H1 (cell line): ENCODE results near the gene IL24. TPM values are rescaled to one million over a fixed set of nuclear protein-coding genes. Genes with fewer than 3 reads are reported as not detected.

Source experiments
- CREB1 ChIP-seq: IDR thresholded peaks from 2 replicates; pipeline ENCODE4 v1.6.1; 2012; ENCODE audit warnings: inconsistent platforms
- CTCF ChIP-seq, 3 experiments: IDR thresholded peaks; 1 replicate in 2 of 3; 2 replicates in 1 of 3; pipeline versions ENCODE4 v1.5.1 to v1.6.1; 2011; ENCODE audit warnings: low read length in 3 of 3, mild to moderate bottlenecking in 3 of 3, inconsistent platforms in 2 of 3, low read depth in 1 of 3, moderate library complexity in 1 of 3; ENCODE audit not compliant: insufficient read depth in 1 of 3; ENCODE audit errors: control extremely low read depth in 1 of 3
- GTF2F1 ChIP-seq: IDR thresholded peaks from 2 replicates; pipeline ENCODE4 v1.6.1; 2012; ENCODE audit warnings: low read depth, low read length, improper control_type of control experiment, borderline replicate concordance
- HDAC6 ChIP-seq: IDR thresholded peaks from one replicate; pipeline ENCODE4 v1.7.1; 2012; ENCODE audit warnings: low read depth, mild to moderate bottlenecking, inconsistent platforms, low read length, moderate library complexity
- MAFK ChIP-seq: IDR thresholded peaks from 2 replicates; pipeline ENCODE4 v1.6.1; 2012; ENCODE audit warnings: low read depth, mild to moderate bottlenecking, improper control_type of control experiment, low read length
- RBBP5 ChIP-seq: IDR thresholded peaks from 2 replicates; pipeline ENCODE4 v1.7.1; 2012; ENCODE audit warnings: low read depth, mild to moderate bottlenecking, inconsistent platforms, low read length, moderate library complexity, borderline replicate concordance
- TAF1 ChIP-seq: IDR thresholded peaks from 2 replicates; pipeline ENCODE4 v1.6.1; 2011; ENCODE audit warnings: mild to moderate bottlenecking, low read depth, low read length
- TAF7 ChIP-seq: optimal IDR thresholded peaks from 2 replicates; pipeline ENCODE3; 2011; ENCODE audit warnings: low read depth, mild to moderate bottlenecking, inconsistent platforms, low read length, moderate library complexity, borderline replicate concordance
- polyA plus RNA-seq, 7 experiments: library from polyadenylated mRNA; depleted of rRNA in 3 of 7; stranded (reverse) in 5 of 7; unstranded in 2 of 7; fragments of >200 nt in 5 of 7; fragments of 200-250 nt in 2 of 7; gene quantifications; 1 replicate in 5 of 7; 2 replicates in 1 of 7; 4 replicates in 1 of 7; pipeline versions ENCODE4 v1.2.1 to v1.2.3, GENCODE V29; 2011 to 2013; ENCODE audit warnings: missing spikeins in 2 of 7, mixed read lengths in 2 of 7
- total RNA-seq: library from RNA; stranded (reverse); fragmentation: NEBNext Ultra II Directional; extraction: Animal tissue kit (Norgen Biotek cat#: 25700); gene quantifications from 2 replicates; pipeline ENCODE4 v1.2.1, GENCODE V29; 2021

The IL24 gene
- total and polyA plus RNA-seq, 2 of the 8 experiments (the other 6 are each of a cell fraction or from before 2014, with no cell fraction given), result not detected

GRCh38 chr1:206893380-206893779 is 3.9 kb upstream of the IL24 start (continued):
- TF ChIP-seq CTCF (IDR thresholded peaks at IDR 0.05; ENCODE audit: control extremely low read depth in 1 of 3, insufficient read depth in 1 of 3, low read depth in 1 of 3, low read length in 3 of 3) (no peak), HDAC6 (no peak), GTF2F1 (no peak), RBBP5 (no peak), TAF7 (no peak), CREB1 (no peak), TAF1 (no peak), MAFK (no peak)
- TF ChIP-seq, all 59 proteins: peak for 0
